Measurements from ENCODE around the gene EIF3L. TPM values are rescaled to one million over a fixed set of nuclear protein-coding genes. Genes with fewer than 3 reads are reported as not detected.

The EIF3L gene
- total RNA-seq, 1 experiment from 2014 or later = 582 TPM

GRCh38 chr22:37933711-37934376, 84.6 kb downstream of the EIF3L start:
- Histone ChIP-seq H3K79me2 (ENCODE audit: low read depth) (no peaks in the 10 kb centered on the region), H3K9me3 (ENCODE audit: insufficient read depth, low read depth) (no peaks in the 10 kb centered on the region), H3K4me1 (replicated peaks; ENCODE audit: insufficient read depth) (peaks cover 17% of the 10 kb centered on the region), H3K9me2 (ENCODE audit: insufficient read depth) (no peaks in the 10 kb centered on the region), H3K4me3 (no peak overlapping the region), H3K27ac (peak overlapping the region; percentile 17; the same call in 1 of the 2 replicates), H4K20me1 (ENCODE audit: insufficient read depth) (peaks cover 52% of the 10 kb centered on the region), H2AFZ (no peak overlapping the region), H3K27me3 (ENCODE audit: insufficient read depth, low read depth) (no peaks in the 10 kb centered on the region), H3F3A (ENCODE audit: insufficient read depth, low read depth) (peaks cover 57% of the 10 kb centered on the region), H3K4me2 (peak overlapping the region; percentile 33), H3K36me3 (ENCODE audit: low read depth) (peaks cover 21% of the 10 kb centered on the region; the same call in 1 of the 2 replicates)
- peak; percentile 97 for TF ChIP-seq CTCF (conservative IDR thresholded peaks at IDR 0.05)
- TF ChIP-seq EZH2 (IDR thresholded peaks at IDR 0.05; ENCODE audit: low read depth) = no peak
- intact Hi-C loops (cut with micrococcal nuclease; ENCODE audit: unreplicated experiment) = loop anchor here (1.0 to 2.0 kb wide), 4 partner anchors 27 to 117 kb away; partner anchors contain the start of gene MICALL1
- ChIA-PET POLR2A (ENCODE audit: unreplicated experiment) (interaction anchor here (1.4 kb wide), 1 partner anchor 47 kb away, joined by 10 read pairs; no protein-coding TSS in a partner anchor), CTCF (interaction anchor here (0.6 to 2.2 kb wide), 9 partner anchors 20 to 637 kb away, joined by 3 to 20 read pairs (median 6); partner anchors contain the start of genes C22orf23 and POLR2F)
- DNase-seq = peak; percentile 87 to 95
- no TSS peak for BruUV-seq (replicated peaks)

Small RNA genes lying within 50 kb of the gene (microRNA-seq; reads per million reads assigned to microRNA genes)
- not detected for gene MIR659 (ENCODE audit: borderline number of aligned reads, borderline replicate concordance)

Other genes starting within 250 kb of the EIF3L start
- 99.2 and 102 TPM in 2 replicates for gene GGA1, start 240.6 kb upstream of the EIF3L start, total RNA-seq (2021)
- 52.1 and 60.5 TPM in 2 replicates for gene SH3BP1, start 209.8 kb upstream of the EIF3L start, total RNA-seq (2021)
- 10.9 and 13.5 TPM in 2 replicates for gene PDXP, start 190.7 kb upstream of the EIF3L start, total RNA-seq (2021)
- 734 and 791 TPM in 2 replicates for gene LGALS1, start 173.8 kb upstream of the EIF3L start, total RNA-seq (2021)
- 42.1 and 44.3 TPM in 2 replicates for gene NOL12, start 163.1 kb upstream of the EIF3L start, total RNA-seq (2021)
- gene TRIOBP, start 152.4 kb upstream of the EIF3L start, total RNA-seq (2021) = 170 and 172 TPM in 2 replicates
- 32.3 and 37.7 TPM in 2 replicates for gene GCAT, start 41.5 kb upstream of the EIF3L start, total RNA-seq (2021)
- 0.31 and 0.45 TPM in 2 replicates for gene GALR3, start 26.0 kb upstream of the EIF3L start, total RNA-seq (2021)
- 32.3 and 33.6 TPM in 2 replicates for gene ANKRD54, start 5.1 kb upstream of the EIF3L start, total RNA-seq (2021)
- 113 and 126 TPM in 2 replicates for gene MICALL1, start 56.9 kb downstream of the EIF3L start, total RNA-seq (2021)
- 1.0 and 1.7 TPM in 2 replicates for gene C22orf23, start 104.2 kb downstream of the EIF3L start, total RNA-seq (2021)
- 147 and 180 TPM in 2 replicates for gene POLR2F, start 104.3 kb downstream of the EIF3L start, total RNA-seq (2021)
- gene SOX10, start 135.1 kb downstream of the EIF3L start, total RNA-seq (2021) = not detected in 2 replicates
- 52.0 and 55.9 TPM in 2 replicates for gene PICK1, start 208.0 kb downstream of the EIF3L start, total RNA-seq (2021)
- not detected in 2 replicates for gene SLC16A8, start 234.8 kb downstream of the EIF3L start, total RNA-seq (2021)

Data from PC-9 (cell line).